Prostate gland (tissue), 2 donors: ENCODE data around the gene HIF1AN. TPM values are rescaled to one million over a fixed set of nuclear protein-coding genes. Genes with fewer than 3 reads are reported as not detected.

Experiments
- DNase-seq: peaks from one replicate; pipeline ENCODE4 v3.0.0-alpha.2; 2019; ENCODE audit warnings: low spot score
- H3K27ac ChIP-seq, 2 donors: fragments of 200-600 bp; sonication (generic); 2 replicates each; pipeline ENCODE4 v1.5.1; 2017 to 2019
- H3K27me3 ChIP-seq: fragments of 200-600 bp; sonication (generic); replicated peaks from 2 replicates; pipeline ENCODE4 v1.5.1; 2019; ENCODE audit not compliant: insufficient read depth
- H3K36me3 ChIP-seq, 2 donors: fragments of 200-600 bp; sonication (generic); 1 replicate in 1 of 2; 2 replicates in 1 of 2; pipeline versions ENCODE4 v1.5.1 to v1.8.1; 2017 to 2019
- H3K4me1 ChIP-seq: fragments of 200-600 bp; sonication (generic); replicated peaks from 2 replicates; pipeline ENCODE4 v1.5.1; 2019
- H3K4me3 ChIP-seq, 2 donors: fragments of 200-600 bp; sonication (generic); 2 replicates each; pipeline ENCODE4 v1.5.1; 2017 to 2019
- H3K9me3 ChIP-seq: fragments of 200-600 bp; sonication (generic); 2 replicates; pipeline ENCODE4 v1.5.1; 2017
- CTCF ChIP-seq, 4 experiments: fragments of 200-600 bp in 2 of 4; fragments of 450-650 bp in 2 of 4; sonication (generic) in 2 of 4; IDR thresholded peaks; 1 replicate in 3 of 4; 2 replicates in 1 of 4; pipeline ENCODE4 v1.5.1; 2016 to 2019; ENCODE audit warnings: antibody characterized with exemption in 4 of 4, mild to moderate bottlenecking in 2 of 4, moderate library complexity in 2 of 4
- POLR2A ChIP-seq: fragments of 450-650 bp; IDR thresholded peaks from one replicate; pipeline ENCODE4 v1.6.1; 2016; ENCODE audit warnings: antibody characterized with exemption, mild to moderate bottlenecking
- POLR2AphosphoS5 ChIP-seq: sonication (generic); formaldehyde crosslinking; IDR thresholded peaks from one replicate; pipeline ENCODE4 v1.6.1; 2017; ENCODE audit warnings: antibody characterized with exemption
- WGBS: methylation state at CpG from one replicate; pipeline ENCODE4 v1.1.5; 2018; 5-methylcytosine and 5-hydroxymethylcytosine counted together
- intact Hi-C: fragments of 100-400 bp; cut with DNase I; formaldehyde crosslinking; loops from one replicate; pipeline ENCODE4 v1.14.2; 2022
- total RNA-seq, 2 donors: library from RNA; depleted of rRNA; stranded (reverse); fragments of >200 nt; gene quantifications; one replicate each; pipeline ENCODE4 v1.1.0, GENCODE V29; 2016

Gene HIF1AN
- total RNA-seq, 2 donors from 2014 or later: 10.8 to 30.2 TPM

GRCh38 chr10:100520811-100521210 is 14.9 kb upstream of the HIF1AN start:
- Histone ChIP-seq H3K9me3 (no peaks in the 10 kb centered on the region), H3K36me3 (no peaks in the 10 kb centered on the region), H3K4me3 (no peak overlapping the region), H3K27ac (no peak overlapping the region), H3K27me3 (no peaks in the 10 kb centered on the region), H3K4me1 (no peaks in the 10 kb centered on the region)
- DNase-seq: no peak
- intact Hi-C loops: no loop called here
- TF ChIP-seq POLR2AphosphoS5 (no peak), POLR2A (no peak), CTCF (IDR thresholded peaks at IDR 0.05) (no peak)
- WGBS: 81% methylated on average over 3 of the region's 3 CpGs

GRCh38 chr10:100522107-100522801 is 13.5 kb upstream of the HIF1AN start:
- H3K4me3 ChIP-seq: no peak overlapping the region
- 73% methylated on average over 5 of the region's 5 CpGs for WGBS
- H3K27me3 ChIP-seq: no peaks in the 10 kb centered on the region
- no peak for TF ChIP-seq CTCF (IDR thresholded peaks at IDR 0.05)
- no peak for TF ChIP-seq POLR2AphosphoS5
- TF ChIP-seq POLR2A: no peak
- H3K27ac ChIP-seq: no peak overlapping the region
- intact Hi-C loops: no loop called here
- H3K36me3 ChIP-seq: peaks cover 0 to 5% of the 10 kb centered on the region in 2 donors
- no peaks in the 10 kb centered on the region for H3K9me3 ChIP-seq
- H3K4me1 ChIP-seq: no peaks in the 10 kb centered on the region
- no peak for DNase-seq

GRCh38 chr10:100522945-100523344 is 12.8 kb upstream of the HIF1AN start:
- no peak overlapping the region for H3K4me3 ChIP-seq
- intact Hi-C loops: no loop called here
- DNase-seq: no peak
- H3K36me3 ChIP-seq: peaks cover 0 to 5% of the 10 kb centered on the region in 2 donors
- WGBS: 90% methylated on average over 9 of the region's 9 CpGs
- peaks cover under 1% of the 10 kb centered on the region for H3K4me1 ChIP-seq
- TF ChIP-seq POLR2A (no peak), CTCF (IDR thresholded peaks at IDR 0.05) (no peak), POLR2AphosphoS5 (no peak)
- no peaks in the 10 kb centered on the region for H3K27me3 ChIP-seq
- H3K27ac ChIP-seq: no peak overlapping the region
- H3K9me3 ChIP-seq: no peaks in the 10 kb centered on the region

- Histone ChIP-seq H3K4me3 (no peak overlapping the region), H3K36me3 (peaks cover 0 to 5% of the 10 kb centered on the region in 2 donors), H3K9me3 (no peaks in the 10 kb centered on the region), H3K4me1 (peaks cover 9% of the 10 kb centered on the region), H3K27me3 (no peaks in the 10 kb centered on the region), H3K27ac (no peak overlapping the region)
- intact Hi-C loops: no loop called here
- WGBS: 81% methylated on average over 6 of the region's 6 CpGs
- TF ChIP-seq POLR2A (no peak), CTCF (IDR thresholded peaks at IDR 0.05) (no peak), POLR2AphosphoS5 (no peak)
- DNase-seq: no peak
These were observed 11.5 kb upstream of the HIF1AN start for GRCh38 chr10:100524206-100524605.

GRCh38 chr10:100524638-100525037 is 11.1 kb upstream of the HIF1AN start:
- intact Hi-C loops: no loop called here
- Histone ChIP-seq H3K4me1 (peaks cover 9% of the 10 kb centered on the region), H3K36me3 (peaks cover 0 to 5% of the 10 kb centered on the region in 2 donors), H3K9me3 (no peaks in the 10 kb centered on the region), H3K27me3 (no peaks in the 10 kb centered on the region), H3K27ac (no peak overlapping the region), H3K4me3 (no peak overlapping the region)
- WGBS: 60% methylated on average over 2 of the region's 2 CpGs
- no peak for DNase-seq
- TF ChIP-seq POLR2AphosphoS5: no peak
- no peak for TF ChIP-seq POLR2A
- TF ChIP-seq CTCF (IDR thresholded peaks at IDR 0.05): no peak
